ENCODE data around the gene ACTBL2. TPM values are rescaled to one million over a fixed set of nuclear protein-coding genes. Genes with fewer than 3 reads are reported as not detected.

Gene ACTBL2
- 0.06 TPM in 1 of 2 replicates, not detected in the other for polyA plus RNA-seq (2011; rRNA removed)
- 0.03 and 0.04 TPM in 2 replicates for polyA plus RNA-seq (2012; cell fraction: cytosol; rRNA removed)
- 0.02 and 0.06 TPM in 2 replicates for polyA plus RNA-seq (2012; cell fraction: nucleus; rRNA removed)
- polyA plus RNA-seq (2017; fragmentation: RNase III; extraction: RNeasy Plus Mini Kit Qiagen cat#74134 plus additional on column Dnase treatment) = 0.06 to 0.11 TPM (median 0.09 TPM) in 3 replicates
- polyA minus RNA-seq (2011; rRNA and poly(A)+ RNA removed) = 0.44 TPM in 1 of 2 replicates, not detected in the other

DNA sequence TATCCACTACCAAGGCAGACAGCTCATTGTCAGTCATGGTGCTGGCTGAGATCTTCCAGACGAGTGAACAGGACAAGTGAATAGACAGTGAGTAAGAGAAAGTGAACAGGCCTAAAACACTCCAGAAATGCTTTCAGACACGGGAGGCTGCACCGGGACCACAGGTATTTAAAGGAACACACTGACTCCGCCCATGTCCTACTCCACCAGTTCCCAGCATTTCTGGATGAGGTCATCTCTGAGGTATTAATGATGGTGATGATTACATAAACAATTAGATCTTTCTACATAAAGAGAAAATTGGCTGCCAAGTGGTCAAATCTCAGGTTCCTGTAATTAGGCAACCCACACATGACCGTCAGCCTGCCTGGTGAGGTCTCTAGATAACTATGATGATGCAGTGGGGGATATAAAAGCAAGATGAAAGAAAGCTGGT lies at the start of gene ACTBL2:
ACTBL2 (minus strand) TSS at position 141 of the 436 bp plus-strand sequence; CDS start at position 37, 104 bp downstream.
- CTCF ChIA-PET = interaction anchor here (0.8 to 2.5 kb wide), 3 partner anchors 10 to 185 kb away, joined by 3 to 8 read pairs (median 3); no protein-coding TSS in a partner anchor
- DNase-seq (ENCODE audit: low read depth in 1 of 2, low spot score in 1 of 2) (peak in 1 of 2 experiments; percentile 16), ATAC-seq (no peak), FAIRE-seq (no peak)
- no peak within 1 kb of the TSS for H3K4me2 ChIP-seq
- POLR2A ChIA-PET = no interaction called here
- no peaks in the 10 kb centered on the region for H3K9me3 ChIP-seq
- WGBS (ENCODE audit: missing lambda C conversion rate) = 49% methylated on average over 5 of the region's 5 CpGs
- H3K4me1 ChIP-seq = no peaks in the 10 kb centered on the region
- no peak within 1 kb of the TSS for H3K27ac ChIP-seq
- TF ChIP-seq EHF (CRISPR knock-in tag; IDR thresholded peaks at IDR 0.05) (no peak), HOXB5 (CRISPR knock-in tag; IDR thresholded peaks at IDR 0.05) (no peak), EP300 (IDR thresholded peaks at IDR 0.05) (no peak), PHF8 (IDR thresholded peaks at IDR 0.05; ENCODE audit: borderline replicate concordance, low read depth) (no peak), RNF2 (IDR thresholded peaks at IDR 0.05; ENCODE audit: borderline replicate concordance, low read depth) (no peak), MAZ (IDR thresholded peaks at IDR 0.05; ENCODE audit: borderline replicate concordance, low read depth, low read length) (no peak)
- TF ChIP-seq, protein P1, sequence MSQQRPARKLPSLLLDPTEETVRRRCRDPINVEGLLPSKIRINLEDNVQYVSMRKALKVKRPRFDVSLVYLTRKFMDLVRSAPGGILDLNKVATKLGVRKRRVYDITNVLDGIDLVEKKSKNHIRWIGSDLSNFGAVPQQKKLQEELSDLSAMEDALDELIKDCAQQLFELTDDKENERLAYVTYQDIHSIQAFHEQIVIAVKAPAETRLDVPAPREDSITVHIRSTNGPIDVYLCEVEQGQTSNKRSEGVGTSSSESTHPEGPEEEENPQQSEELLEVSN (IDR thresholded peaks at IDR 0.05; ENCODE audit: borderline replicate concordance, low read depth) = no peak
- no peak within 1 kb of the TSS for H3K4me3 ChIP-seq

DNA sequence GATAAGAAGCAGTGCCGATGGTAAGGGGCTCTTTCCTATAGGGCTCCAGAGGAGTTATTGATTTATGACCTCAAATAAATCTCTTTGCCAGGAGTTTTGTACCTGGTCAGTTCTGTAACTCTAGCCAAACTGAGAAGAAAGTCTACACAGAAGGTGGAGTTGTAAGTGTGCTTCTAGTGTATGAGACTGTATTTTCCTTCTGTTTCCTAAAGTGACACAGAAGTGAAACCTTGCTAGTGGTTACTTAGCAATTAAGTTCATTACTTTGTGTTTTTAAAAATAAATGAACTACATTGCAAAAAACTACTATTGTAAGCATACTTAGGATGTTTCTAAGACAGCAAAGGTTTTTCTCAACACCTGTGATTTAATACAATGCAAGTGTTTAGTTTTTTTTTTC lies 48.7 kb upstream of the ACTBL2 start:
- TF ChIP-seq EHMT2 (IDR thresholded peaks at IDR 0.05; ENCODE audit: low read depth) = no peak
- TF ChIP-seq POLR2AphosphoS2 (conservative IDR thresholded peaks at IDR 0.05; ENCODE audit: low read length) = no peak
- TF ChIP-seq HEYL (CRISPR knock-in tag; IDR thresholded peaks at IDR 0.05) = no peak
- TF ChIP-seq, protein P2, sequence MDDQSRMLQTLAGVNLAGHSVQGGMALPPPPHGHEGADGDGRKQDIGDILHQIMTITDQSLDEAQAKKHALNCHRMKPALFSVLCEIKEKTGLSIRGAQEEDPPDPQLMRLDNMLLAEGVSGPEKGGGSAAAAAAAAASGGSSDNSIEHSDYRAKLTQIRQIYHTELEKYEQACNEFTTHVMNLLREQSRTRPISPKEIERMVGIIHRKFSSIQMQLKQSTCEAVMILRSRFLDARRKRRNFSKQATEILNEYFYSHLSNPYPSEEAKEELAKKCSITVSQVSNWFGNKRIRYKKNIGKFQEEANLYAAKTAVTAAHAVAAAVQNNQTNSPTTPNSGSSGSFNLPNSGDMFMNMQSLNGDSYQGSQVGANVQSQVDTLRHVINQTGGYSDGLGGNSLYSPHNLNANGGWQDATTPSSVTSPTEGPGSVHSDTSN (IDR thresholded peaks at IDR 0.05) = no peak
- TF ChIP-seq MAZ (IDR thresholded peaks at IDR 0.05; ENCODE audit: borderline replicate concordance, low read depth, low read length) = no peak
- TF ChIP-seq HOXB13 (CRISPR knock-in tag; IDR thresholded peaks at IDR 0.05; ENCODE audit: low read depth) = no peak
- TF ChIP-seq NPAS2 (CRISPR knock-in tag; IDR thresholded peaks at IDR 0.05; ENCODE audit: borderline replicate concordance) = no peak
- TF ChIP-seq RCOR1 (IDR thresholded peaks at IDR 0.05; ENCODE audit: low read depth, low read length) = no peak
- TF ChIP-seq, protein P1 (IDR thresholded peaks at IDR 0.05; ENCODE audit: borderline replicate concordance, low read depth) = no peak
- WGBS (ENCODE audit: missing lambda C conversion rate) = 58% methylated on average over 1 of the region's 1 CpG
- ATAC-seq (no peak), DNase-seq (ENCODE audit: low read depth in 1 of 2, low spot score in 1 of 2) (no peak), FAIRE-seq (no peak)
- H3K9me3 ChIP-seq = no peaks in the 10 kb centered on the region
- no peak overlapping the region for H3K4me2 ChIP-seq
- H3K4me3 ChIP-seq = no peak overlapping the region
- CTCF ChIA-PET = no interaction called here
- no peaks in the 10 kb centered on the region for H3K4me1 ChIP-seq
- H3K27ac ChIP-seq = no peak overlapping the region
- POLR2A ChIA-PET = no interaction called here

DNA sequence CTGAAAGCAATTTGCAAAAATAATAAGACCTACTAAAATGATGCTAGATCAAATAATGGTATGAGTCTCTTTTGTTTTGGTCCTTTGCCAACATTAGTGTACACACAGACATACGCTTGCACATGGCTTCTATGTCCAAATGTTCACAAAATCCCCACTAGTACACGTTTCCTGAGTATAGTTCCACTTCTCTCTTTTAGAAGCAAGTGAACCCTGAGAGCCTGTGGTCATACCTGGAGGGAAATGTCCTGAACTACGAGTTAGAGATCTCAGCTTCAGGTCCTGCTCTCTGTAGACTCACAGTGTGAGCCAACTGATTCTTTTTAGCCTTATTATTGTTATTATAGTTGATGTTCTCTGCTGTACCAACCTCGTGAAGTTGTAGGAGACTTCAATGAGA lies 47.3 kb upstream of the ACTBL2 start:
- ATAC-seq (no peak), FAIRE-seq (no peak), DNase-seq (ENCODE audit: low read depth in 1 of 2, low spot score in 1 of 2) (no peak)
- H3K9me3 ChIP-seq = no peaks in the 10 kb centered on the region
- H3K4me3 ChIP-seq = no peak overlapping the region
- WGBS (ENCODE audit: missing lambda C conversion rate) = 48% methylated on average over 4 of the region's 4 CpGs
- ChIA-PET POLR2A (no interaction called here), CTCF (no interaction called here)
- H3K4me2 ChIP-seq = no peak overlapping the region
- no peak for TF ChIP-seq MYC (IDR thresholded peaks at IDR 0.05; ENCODE audit: borderline replicate concordance, low read length)
- no peak for TF ChIP-seq RARB (CRISPR knock-in tag; IDR thresholded peaks at IDR 0.05)
- no peak overlapping the region for H3K27ac ChIP-seq
- H3K4me1 ChIP-seq = no peaks in the 10 kb centered on the region

DNA sequence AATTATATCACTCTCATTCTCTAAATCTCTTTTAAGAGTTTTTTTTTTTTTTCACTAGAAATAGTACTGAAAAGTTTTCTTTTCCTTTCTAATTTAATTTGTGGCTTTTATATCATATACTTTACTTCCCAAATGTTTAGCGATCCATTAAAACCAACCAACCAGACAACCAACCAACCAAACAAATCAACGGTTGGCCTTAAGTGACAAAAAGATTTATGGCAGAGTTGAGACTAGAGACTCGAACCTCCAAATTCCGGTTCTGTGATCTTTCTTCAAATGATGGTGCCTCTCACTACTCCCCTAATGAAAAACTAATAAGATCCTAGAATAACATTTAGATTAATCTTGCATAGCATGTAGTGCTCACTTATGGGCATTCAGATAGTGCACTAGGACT lies 45.3 kb upstream of the ACTBL2 start:
- 76% methylated on average over 4 of the region's 4 CpGs for WGBS (ENCODE audit: missing lambda C conversion rate)
- no peak overlapping the region for H3K27ac ChIP-seq
- CTCF ChIA-PET = no interaction called here
- DNase-seq (ENCODE audit: low read depth in 1 of 2, low spot score in 1 of 2) = no peak
- no peaks in the 10 kb centered on the region for H3K4me1 ChIP-seq
- ATAC-seq = no peak
- FAIRE-seq = no peak
- POLR2A ChIA-PET = no interaction called here
- H3K4me3 ChIP-seq = no peak overlapping the region
- TF ChIP-seq RFX5 (IDR thresholded peaks at IDR 0.05) = no peak
- no peak for TF ChIP-seq TP53 (CRISPR knock-in tag; IDR thresholded peaks at IDR 0.05)
- TF ChIP-seq KDM1A (IDR thresholded peaks at IDR 0.05; ENCODE audit: low read depth) = no peak
- TF ChIP-seq, protein P3, sequence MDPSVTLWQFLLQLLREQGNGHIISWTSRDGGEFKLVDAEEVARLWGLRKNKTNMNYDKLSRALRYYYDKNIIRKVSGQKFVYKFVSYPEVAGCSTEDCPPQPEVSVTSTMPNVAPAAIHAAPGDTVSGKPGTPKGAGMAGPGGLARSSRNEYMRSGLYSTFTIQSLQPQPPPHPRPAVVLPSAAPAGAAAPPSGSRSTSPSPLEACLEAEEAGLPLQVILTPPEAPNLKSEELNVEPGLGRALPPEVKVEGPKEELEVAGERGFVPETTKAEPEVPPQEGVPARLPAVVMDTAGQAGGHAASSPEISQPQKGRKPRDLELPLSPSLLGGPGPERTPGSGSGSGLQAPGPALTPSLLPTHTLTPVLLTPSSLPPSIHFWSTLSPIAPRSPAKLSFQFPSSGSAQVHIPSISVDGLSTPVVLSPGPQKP (IDR thresholded peaks at IDR 0.05; ENCODE audit: low read depth, low read length) = no peak
- no peak for TF ChIP-seq FOSL2 (IDR thresholded peaks at IDR 0.05)
- no peak for TF ChIP-seq FOSL2 (CRISPR knock-in tag; IDR thresholded peaks at IDR 0.05)
- H3K4me2 ChIP-seq = no peak overlapping the region
- H3K9me3 ChIP-seq = no peaks in the 10 kb centered on the region

Data from A549 (cell line).